Lower leg skin (tissue), 3 donors: ENCODE measurements around the gene COL6A2.

Source experiments
- CTCF ChIP-seq, 3 donors: fragments of 450-650 bp; IDR thresholded peaks; one replicate each; pipeline ENCODE4 v1.5.1; 2016; ENCODE audit warnings: antibody characterized with exemption in 3 of 3, mild to moderate bottlenecking in 3 of 3, moderate library complexity in 2 of 3
- POLR2A ChIP-seq, 2 donors: fragments of 450-650 bp; IDR thresholded peaks; one replicate each; pipeline ENCODE4 v1.6.1; 2016 to 2017; ENCODE audit warnings: antibody characterized with exemption in 2 of 2, mild to moderate bottlenecking in 1 of 2, moderate library complexity in 1 of 2

DNA sequence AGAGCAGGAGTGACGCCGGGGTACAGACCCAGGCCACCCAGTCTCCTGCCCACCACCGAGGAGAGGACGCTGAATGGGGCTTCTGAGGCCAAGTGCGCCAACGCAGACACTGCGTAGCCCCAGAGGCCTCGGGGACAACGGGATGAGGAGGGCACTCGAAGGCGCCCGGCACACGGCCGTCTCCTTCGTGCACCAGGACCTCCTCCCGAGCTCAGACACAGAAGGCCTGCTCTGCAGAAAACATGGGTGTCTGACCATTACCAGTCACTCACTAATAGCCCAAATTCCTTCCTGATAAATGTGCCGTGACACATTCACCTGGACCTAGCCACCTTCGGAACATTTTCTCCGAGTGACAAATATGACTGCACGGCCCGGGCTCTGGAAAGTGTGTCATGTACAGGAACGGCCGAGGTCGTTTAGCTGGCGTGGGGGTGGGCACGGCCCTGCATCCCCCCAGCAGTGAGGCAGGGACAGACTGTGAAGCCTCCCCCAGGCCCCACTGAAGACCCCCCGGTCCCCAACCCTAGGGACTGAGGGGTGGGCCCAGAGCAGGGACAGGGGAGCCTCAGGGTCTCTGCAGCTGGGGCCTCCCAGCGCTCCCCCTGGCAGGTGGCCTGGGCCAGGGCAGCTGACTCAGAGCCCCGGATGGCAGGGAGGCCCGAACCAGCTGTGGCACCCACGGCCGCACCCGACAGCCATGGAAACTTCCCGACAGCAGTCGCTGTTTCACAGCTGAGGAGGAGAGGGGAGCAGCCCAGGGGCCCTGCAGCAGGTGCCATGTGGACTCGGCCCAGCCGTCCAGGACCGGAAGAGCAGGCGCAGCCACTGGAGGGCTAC is 16.7 kb upstream of the COL6A2 start:
- no peak for TF ChIP-seq POLR2A (IDR thresholded peaks at IDR 0.05)
- TF ChIP-seq CTCF (IDR thresholded peaks at IDR 0.05), result no peak
